ENCODE results near the gene IMPA2.
A peak's percentile ranks its signal among the peaks of the same experiment; 100 is the strongest.

IMPA2 gene

DNA sequence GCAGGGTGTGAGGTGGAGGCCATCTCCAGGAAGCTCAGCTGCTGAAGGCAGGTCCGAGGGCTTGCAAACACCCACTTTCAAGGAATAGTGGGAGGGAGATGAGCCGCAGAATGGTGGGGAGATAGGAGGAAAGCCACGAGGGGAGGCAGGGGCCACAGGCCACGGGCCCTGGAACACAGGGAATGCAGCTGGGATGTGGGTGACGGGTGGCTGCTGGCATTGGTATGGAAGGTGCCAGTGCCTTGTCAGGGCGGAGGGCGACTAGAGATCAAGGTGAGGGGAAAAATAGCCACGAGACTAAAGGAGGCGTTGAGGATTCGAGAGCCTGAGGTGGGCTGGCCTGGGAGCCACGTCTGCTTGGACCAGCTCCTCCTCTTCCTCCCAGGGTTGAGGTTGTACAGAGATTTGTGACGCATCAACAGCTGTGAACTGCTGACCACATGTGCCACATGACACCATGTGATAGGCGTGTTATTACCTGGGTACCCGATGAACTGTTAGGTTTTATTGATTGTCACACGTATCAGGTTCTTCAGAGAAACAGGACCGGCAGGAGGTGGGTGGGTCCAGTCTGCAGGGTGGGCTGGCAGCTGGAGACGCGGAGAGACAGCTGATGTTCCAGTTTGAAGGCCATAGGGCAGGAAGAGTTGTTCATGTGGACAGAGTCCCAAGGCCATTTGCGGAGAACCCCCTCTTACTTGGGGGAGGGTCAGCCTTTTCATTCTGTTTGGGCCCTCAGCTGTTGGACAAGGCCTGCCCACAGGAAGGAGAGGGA, 9.9 kb downstream of the IMPA2 start:
- no peak for DNase-seq

DNA sequence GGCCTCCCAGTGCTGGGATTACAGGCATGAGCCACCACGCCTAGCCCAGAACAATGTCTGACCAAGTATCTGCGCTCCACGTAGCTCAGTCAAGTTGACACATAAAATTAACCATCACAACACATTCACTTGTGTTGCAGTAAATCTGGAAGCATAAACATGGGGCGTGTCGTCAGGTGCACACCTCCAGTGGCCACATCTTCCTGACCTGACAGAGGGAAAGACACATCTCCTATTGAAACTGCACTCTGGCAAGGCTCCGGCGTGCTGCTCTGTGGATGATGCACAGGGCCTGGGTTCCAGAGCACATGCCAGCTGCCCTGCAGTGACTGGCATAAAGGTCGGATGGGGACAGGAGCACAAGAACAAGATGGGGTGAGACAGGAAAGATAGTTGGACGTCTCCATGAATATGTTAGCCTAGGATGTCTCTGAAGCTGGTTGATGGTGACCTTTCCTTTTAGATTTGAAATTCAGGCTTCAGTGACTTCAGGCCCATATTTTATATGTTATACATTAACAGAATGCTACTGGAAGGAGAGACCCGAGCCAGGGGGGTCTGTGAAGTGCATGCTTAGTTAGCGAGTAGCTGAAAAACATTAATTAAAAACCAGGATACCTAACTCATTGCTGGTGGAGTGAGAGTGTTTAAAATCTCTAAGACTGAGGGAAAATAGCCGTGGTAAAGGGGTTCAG, 10.9 kb downstream of the IMPA2 start:
- DNase-seq = no peak

DNA sequence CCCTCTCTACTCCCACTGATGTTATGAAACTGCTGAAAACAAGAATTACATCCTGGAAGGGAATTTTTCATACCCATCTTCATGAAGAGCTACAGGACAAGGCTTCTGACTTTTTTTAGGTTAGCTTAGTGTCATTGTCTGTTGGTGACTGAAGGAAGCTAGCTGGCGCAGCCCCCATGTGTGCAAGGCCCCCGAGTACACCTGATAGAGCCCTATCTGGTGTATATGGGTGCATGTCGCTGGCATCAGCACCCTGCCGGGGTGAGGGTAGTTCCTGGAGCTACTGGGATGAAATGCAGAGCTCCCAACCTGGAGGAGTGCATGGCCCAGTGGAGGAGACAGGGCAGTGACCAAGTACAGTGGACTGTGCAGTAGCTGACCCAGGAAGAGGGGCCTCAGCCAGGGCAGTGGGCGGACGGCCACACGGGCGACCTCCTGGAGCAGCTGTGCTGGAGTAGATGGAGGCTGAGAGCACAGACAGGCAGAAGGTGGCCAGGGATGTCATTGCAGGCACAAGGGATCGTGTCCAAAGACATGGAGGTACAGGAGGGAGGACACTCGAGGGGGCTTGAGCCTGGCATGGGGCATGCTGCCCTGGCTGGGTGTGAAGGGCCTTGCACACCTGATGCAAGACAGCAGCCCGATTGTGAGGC, 12.1 kb downstream of the IMPA2 start:
- no peak for DNase-seq

DNA sequence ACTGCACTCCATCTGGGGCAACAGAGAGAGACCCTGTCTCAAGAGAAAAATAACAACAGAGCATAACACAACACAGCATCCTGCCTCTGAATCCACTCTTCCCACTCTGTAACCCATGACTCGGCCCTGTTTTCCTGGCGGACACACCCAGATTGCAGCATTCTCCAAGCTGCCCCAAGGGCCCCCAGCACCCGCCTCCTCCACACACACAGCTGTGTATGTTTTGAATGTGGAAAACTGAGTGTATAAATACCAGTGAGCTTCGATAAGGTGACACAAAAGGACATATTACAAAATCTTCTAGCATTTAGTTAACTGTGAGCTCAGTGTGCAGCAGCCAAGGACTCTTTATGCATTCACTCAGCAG, 13.0 kb downstream of the IMPA2 start:
- no peak for DNase-seq

DNA sequence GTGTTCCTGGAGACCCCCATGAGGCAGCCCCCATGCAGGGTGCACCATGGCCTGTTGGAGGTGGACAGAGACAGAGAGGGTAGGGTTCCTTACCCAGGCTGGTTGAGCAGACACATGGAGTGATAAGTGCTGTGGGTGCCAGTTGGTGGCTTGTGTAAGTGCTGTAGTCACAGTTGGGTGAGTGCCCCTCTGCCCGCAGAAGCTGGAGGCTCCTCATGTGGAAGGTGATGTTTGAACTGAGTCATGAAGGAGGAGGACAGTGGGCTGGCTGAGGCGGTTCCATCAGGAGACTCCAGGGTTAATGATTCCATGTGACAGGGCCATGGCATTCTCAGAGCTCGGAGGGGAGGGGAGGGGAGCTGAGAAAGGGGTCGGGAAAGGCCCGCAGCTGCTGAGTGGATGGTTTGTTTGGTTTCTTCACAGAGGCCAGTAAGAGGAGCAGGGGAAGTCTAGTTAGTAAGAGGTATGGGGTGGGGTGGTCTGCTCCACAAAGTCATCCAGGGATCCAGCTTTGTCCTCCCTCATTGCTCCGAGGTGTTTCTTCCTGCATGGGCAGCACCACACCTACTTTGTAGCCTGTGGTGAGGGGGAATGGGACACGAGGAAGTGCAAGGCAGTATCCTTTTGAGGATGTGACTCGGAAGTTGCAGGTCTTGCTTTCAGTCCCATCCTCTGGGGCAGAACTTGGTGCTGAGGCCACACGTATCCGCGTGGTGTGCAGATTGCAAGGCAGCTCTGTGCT, 13.6 kb downstream of the IMPA2 start:
- DNase-seq = no peak

DNA sequence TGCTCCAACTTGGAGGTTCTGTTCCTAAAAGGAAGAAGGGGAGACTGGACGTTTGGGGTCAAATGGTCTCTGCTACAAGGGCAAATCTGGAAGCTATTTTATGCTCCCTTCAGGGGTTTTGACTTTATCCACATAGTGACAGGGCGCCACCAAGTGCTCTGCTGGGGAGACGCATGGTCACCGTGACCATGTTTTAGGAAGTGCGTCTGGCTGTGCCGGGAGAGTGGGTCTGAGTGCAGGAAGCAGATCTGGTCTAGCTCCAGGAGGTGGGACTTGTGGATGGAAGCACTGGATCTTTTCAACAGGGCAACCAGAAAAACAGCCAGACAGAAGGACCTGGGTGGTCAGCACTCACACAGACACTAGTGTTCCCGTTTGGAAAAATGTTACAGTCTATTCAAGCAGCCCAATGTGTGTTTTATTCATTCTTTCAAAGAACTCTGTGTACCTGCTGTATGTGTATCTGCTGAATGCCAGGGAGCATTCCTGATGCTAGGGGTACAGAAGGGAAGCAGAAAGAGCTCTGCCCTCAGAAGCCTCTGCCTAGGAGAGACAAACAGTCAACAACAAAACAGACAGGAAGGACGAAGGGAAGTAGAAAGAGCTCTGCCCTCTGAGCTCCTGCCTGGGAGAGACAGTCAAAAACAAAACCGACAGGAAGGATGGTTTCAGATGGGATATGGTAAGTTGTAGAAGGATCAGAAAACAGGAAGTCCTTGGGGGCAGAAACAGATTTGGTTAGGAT, 14.3 kb downstream of the IMPA2 start:
- peak; percentile 44 for DNase-seq

DNA sequence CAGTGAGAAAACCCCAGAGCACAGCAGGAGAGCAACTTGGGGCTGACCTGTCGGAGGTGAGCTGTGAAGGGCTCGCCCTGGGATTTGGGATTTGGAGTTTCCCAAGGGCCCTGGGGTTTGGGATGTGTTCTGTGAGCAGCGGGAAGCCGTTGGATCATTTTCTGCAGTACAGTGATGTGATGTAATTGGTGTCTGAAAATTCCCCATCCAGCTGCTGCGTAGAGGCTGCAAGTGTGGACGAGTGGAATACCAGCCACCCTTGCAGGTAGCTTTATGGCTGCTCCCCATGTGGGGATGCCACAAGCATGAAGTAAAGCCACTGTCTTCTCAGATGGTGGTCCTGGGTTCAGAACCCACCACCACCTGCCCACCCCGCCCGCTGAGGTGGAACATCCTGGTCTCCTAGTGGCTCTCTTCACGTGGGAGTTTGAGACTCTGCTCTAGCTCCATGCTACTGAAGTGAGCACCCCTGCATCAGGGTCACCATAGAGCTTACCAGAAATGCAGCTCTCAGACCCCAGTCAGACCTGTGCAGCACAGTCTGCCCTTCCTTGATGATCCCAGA, 15.0 kb downstream of the IMPA2 start:
- no peak for DNase-seq

DNA sequence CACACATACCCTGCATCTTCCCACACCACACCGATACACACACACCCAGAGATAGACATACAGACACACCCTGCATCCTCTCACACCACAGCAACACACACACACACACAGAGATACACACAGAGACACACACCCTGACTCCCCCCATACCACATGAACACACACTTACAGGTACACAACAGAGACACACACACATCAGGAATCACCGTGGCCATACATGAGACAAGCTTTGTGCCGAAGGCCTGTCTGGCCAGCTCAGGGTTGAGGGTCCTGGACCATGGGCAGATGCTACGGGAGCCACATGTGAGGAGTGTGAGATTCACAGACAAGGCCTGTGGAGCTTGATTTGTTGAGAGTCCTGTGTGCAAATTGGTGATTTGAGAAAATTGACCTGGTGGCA, 15.6 kb downstream of the IMPA2 start:
- no peak for DNase-seq

DNA sequence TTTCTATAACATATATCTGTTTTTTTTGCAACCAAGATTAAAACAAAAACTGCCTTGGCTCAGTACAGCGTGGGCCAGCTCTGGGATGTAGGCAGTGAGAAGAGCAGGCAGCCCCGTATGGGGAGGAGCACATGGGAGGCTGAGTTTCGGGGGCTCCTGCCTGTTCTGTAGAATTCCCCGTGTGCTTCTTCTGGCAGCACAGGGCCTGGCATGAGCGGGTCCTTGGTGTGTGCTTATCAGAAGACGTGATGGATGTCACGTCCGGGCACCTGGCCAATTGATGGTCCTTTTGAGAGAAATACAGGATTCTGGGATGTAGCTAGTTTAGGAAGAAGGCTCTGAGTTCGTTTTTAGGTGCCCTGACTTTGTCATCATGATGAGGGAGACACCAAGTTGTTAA, 16.2 kb downstream of the IMPA2 start:
- no peak for DNase-seq

DNA sequence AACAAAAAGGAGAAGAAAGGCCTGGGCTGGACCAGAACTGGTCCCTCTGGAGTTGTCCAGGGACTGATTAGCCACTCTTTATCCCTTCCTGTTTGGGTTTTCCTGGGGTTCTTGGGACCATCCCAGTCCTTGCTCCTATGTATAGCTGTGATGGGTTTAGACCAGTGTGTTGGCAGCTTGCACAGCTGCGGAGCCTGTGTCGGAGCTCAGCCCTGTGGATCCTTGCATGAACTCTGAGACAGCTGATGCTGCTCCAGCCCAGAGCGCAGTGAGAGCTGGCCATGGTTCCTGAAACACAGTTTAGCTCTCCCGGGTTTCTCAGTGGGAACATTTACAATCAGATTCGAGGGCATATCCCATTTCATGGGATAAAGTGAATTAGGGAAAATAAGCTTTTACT, 16.9 kb downstream of the IMPA2 start:
- no peak for DNase-seq

DNA sequence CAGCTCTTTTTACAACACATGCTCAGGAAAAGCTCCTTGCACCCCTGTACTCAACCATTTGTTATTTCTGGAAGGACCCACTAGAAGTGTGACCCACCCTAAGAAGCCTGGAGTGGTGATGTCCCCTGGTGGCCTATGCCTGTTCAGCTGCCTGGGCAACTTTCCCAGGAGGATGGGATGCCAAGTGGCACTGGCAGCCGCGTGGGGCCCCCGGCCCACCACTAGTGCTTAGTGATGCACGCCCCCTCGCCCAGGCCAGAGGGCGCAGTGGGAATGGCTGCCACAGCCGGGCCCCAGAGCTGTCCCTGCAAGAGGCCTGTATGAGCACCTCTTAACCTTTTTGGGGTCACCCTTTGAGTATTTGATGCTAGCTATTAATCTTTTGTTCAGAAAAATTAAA, 18.1 kb downstream of the IMPA2 start:
- no peak for DNase-seq

DNA sequence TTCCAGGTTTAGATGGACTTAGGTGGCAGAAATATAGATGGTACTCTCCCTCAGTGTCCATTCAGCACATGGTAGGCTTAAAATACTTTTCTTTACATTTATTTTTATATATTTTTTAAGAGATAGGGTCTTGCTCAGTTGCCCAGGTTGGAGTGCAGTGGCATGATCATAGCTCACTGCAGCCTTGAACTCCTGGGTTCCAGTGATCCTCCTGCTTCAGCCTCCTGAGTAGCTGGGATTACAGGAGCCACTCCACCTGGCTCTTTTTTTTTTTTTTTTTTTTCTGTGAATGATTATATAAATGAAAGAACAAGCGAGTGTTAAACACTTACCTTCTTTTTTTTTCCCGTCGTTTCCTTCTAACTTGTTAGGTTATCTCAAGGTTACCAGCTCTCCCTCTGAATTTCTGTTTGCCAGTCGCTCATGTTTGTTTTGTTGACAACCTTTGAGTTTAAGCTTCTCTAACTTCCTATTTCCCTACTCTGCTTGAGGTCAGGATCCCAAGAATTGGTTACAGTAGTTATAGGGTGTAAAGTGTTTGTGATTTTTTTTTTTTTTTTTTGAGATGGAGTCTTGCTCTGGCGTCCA, 18.9 kb downstream of the IMPA2 start:
- no peak for DNase-seq

DNA sequence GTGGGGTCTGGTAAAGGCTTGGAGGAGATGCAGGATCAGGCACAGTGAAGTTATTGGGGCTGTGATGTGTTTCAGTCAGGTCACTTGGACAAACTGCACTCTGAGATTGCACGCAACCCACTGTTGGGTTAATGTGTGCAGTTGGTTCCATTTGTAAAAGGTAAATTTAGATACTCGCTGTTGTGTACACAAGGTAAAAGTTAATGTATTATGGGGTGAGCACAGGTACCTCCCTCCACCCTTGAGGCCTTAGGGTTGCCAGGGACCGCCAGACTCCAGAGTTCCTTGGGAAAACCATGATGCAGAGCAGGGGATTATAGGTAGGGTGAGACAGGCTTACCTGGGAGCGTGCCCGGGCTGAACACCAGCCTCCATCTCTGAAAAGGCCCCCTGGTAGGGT, 20.1 kb downstream of the IMPA2 start:
- DNase-seq = no peak

DNA sequence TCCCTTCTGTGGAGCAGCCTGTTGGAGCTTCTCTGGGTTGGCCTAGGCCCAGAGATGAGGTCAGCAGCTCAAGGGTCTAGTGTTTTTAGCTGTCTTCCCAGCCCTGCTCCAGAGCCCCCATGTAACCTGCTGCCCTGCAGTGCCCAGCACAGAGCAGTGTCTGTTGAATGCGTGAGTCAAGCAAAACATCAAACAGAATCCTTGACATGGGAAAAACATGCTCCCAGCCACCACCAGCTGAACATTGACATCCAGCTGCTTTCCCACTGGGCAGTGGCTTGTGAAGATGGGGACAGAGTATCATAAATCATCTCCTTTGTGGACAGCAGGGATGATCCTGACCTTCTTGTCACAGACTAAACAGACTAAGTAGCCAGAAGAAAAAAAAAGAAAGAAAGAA, 22.6 kb downstream of the IMPA2 start:
- DNase-seq = no peak

DNA sequence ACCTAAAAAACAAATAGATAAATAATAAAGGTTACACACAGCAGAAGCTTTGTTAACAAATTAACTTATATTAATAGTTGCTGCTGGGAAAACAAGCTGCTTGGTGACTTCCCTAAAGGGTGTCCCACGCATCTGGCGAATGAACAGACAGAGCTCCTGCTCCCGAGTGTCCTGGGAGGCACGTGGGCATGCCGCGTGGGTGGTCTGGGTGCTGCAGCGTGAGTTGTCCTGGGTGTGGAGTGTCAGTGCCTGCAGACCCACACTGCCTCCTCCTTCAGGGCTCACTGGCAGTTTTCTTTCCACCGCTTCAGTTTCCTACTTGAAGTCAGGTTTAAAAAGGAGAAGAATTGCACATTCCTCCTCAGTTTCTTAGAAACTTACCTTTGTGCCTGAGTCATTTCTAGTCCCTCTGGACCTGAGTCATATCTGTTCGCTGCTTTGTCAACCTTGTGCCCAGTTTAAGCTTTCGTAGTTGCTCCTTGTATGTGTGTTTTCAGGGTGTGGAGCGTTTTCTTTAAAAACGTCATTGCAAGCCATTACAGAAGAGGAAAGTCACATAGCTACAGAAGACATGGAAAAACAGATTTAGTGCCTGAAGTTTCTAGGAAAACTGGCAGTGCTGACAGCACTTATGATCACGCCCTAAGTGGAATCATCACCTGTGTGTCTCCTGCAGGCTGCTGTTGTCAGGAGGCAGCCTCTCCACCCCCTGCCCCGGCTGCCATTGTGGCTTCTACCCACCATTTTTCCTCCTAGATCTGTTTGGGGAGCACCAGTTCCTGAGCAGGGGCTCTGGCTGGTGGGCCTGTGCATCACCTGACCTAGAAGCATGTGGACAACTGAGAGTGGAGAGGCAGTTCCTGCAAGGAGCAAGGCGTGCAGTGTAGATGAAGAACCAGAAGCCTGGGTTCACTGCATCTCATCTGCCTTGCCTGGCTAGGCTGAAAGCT, 24.5 kb downstream of the IMPA2 start:
- DNase-seq = no peak

DNA sequence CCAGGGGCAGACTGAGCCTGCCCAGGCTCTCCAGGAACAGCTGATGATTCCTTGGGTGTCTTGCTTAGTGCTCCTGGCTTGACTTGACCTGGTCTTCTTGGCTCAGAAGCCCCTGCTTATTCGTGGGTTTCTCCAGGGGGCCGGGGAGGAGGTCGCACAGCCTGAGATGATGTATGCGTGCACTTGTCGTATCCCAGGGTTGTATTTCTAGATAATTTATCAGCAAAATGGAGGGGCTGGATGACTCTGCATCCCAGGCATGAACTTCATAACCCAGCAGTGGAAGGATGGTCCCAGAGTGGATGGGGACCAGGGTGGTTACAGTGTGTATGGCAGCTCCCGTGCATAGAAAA, 25.2 kb downstream of the IMPA2 start:
- DNase-seq = no peak

DNA sequence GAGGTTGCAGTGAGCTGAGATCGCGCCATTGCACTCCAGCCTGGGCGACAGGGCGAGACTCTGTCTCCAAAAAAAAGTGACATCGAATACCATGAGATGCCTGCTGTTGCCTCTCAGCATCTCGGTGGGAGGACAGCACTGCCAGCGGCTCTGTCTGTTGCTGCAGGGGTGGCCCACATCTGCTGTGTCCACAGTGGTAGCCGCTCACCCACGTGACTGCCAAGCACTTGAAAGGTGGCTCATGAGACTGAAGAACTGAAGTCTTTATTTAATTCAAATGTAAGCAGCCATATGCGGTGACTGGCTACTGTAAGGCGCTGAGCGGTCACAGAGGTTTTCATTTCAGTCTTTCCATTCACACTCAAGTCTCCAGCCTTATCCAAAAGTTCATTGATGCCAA, 25.8 kb downstream of the IMPA2 start:
- DNase-seq = no peak

DNA sequence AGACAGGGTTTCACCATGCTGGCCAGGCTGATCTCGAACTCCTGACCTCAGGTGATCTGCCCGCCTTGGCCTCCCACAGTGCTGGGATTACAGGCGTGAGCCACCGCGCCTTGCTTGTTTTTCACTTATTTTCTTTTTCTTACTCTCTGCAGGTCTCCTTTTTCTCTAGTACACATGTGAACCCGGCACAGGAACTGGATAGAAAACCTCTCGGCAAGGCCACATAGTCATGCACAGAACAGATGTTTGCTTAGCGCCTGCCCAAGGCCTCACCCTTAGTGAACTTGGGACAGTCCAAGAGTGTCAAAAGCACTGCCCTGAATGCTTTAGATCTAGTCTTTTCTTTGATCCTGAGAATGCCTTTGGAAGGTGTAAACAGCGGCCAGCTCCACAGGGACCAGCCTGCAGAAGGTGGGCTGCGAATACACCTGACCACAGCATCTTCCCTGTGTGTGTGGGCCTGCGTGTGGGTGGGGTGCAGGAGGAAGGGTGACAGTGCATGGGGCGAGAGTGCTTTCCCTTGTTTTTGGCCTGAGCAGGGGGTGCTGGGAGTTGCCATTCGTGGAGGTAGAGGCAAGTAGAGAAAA, 27.0 kb downstream of the IMPA2 start:
- DNase-seq = no peak

DNA sequence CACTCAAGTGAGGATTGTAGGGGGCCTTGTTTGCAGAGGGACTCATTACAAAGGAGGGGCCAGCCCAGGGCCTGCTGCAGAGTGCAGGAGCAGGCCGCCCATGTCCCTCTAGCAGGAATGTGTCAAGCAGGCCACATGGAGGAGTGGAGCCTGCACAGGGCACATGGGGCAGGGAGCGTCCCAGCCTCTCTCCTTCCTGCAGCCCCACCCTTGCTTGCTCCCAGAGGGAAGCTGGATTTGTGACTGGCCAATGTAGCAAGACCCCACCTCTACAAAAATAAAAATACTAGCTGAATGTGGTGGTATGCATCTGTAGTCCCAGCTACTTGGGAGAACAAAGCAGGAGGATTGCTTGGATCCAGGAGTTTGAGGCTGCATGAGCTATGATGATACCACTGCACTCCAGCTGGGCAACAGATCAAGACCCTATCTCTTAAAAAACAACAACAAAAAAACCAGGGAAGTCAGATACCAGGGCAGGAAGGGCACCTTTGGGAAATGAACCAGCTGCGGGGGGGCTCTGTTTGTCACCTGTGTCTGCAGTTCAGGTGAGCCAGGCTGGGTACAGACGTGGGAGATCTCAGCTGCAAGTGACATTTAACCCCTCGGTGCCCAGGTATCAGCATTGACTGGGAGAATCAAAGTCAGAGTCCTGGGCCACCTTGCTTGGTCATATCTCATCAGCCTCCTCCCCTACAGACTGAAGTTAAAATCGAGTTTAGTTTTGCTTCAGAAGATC, 27.7 kb downstream of the IMPA2 start:
- no peak for DNase-seq
